ENCODE results near the gene SLC47A2.
"Not testable (repeated sequence)": the region's sequence is repeated elsewhere in the genome, so short reads cannot be mapped to it uniquely, and the experiment has no call there.

The SLC47A2 gene

DNA sequence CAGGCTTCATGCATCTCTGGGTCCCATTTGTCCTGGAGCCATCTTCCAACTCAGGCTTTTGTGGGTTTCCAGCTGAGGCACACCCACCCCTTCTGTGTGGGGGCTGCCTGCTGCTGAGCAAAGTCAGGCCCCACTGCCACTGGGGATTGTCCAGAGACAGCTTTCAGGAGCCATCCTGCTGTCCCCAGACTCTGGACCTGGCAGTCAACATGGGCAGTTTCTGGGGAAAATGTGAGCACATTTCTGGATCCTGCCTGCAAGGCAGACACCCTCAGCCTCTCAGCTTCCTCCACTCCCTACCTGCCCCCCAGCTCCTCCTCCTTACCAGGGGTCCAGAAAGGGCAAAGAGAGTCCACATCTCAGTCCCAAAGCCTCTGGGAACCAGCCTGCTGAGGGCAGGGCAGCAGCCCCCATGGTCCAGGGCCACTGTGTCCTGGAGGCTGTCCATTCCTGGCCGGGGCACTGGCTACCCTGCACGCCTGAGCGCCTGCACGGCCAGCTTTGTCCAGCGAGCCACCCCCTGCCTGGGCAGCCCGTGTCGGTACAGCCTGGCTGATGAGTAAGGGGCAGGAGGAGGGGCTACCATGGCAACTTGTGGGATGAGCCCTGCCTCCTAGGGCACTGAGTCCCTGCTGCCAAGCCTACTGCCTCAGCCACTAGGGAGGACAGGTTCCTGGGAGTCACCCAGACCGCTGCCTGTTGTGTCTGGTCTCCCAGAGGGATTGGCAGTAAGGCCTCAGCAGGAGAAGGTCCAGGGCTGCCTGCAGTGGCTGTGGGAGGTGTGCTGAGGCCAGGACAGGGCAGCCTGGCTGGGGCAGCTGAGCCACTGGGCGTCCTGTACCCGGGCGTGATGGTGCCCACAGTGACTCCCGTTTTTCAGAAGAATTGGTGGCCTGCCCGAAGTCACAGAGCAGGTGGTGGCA, at the start of gene SLC47A2:
Gene SLC47A2, minus strand, starts transcription at position 477 of the 923 bp plus-strand sequence. Its CDS starts 29 bp downstream, at position 448.
- DNase-seq: no peak

GRCh38 chr17:19766016-19766415, 49.6 kb upstream of the SLC47A2 start:
- no peak for DNase-seq

GRCh38 chr17:19763991-19764390, 47.6 kb upstream of the SLC47A2 start:
- DNase-seq: not testable (repeated sequence)

DNA sequence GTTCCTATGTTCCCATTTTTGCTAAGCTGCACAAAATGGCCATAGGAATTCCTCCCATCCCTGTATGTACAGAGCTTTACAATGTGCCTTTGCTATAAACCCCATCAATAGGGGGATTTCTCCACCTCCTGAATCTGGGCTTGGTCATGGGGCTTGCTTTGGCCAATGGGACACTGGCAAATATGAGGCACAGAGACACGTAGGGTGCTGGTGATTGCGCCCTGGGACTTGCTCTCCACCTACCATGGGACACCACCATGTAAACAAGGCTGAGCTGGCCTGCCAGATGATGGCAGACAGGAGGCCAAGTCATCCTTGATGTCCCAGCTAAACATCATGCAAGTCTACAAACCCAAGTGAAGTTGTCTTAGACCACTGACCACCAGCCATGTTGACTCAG, 47.0 kb upstream of the SLC47A2 start:
- no peak for DNase-seq

GRCh38 chr17:19762515-19762961, 46.2 kb upstream of the SLC47A2 start:
- DNase-seq: peak in 3 of 4 experiments; percentile 37 to 74 (median 48)

DNA sequence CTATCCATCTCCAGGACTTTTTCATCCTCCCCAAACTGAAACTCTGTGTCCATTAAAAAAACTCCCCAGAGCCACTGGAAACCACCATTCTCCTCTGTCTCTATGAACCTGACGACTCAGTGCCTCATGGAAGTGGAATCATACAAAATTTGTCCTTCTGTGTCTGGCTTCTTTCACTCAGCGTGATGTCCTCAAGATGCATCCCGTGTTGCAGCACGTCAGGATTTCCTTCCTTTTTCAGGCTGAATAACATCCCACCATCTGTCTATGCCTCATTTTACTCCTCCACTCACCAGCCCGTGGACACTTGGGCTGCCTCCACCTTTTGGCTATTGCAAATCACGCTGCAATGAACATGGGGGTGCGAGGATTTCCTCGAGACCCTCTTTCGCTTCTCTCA, 44.4 kb upstream of the SLC47A2 start:
- no peak for DNase-seq

GRCh38 chr17:19759568-19760549, 43.5 kb upstream of the SLC47A2 start:
- DNase-seq: no peak

DNA sequence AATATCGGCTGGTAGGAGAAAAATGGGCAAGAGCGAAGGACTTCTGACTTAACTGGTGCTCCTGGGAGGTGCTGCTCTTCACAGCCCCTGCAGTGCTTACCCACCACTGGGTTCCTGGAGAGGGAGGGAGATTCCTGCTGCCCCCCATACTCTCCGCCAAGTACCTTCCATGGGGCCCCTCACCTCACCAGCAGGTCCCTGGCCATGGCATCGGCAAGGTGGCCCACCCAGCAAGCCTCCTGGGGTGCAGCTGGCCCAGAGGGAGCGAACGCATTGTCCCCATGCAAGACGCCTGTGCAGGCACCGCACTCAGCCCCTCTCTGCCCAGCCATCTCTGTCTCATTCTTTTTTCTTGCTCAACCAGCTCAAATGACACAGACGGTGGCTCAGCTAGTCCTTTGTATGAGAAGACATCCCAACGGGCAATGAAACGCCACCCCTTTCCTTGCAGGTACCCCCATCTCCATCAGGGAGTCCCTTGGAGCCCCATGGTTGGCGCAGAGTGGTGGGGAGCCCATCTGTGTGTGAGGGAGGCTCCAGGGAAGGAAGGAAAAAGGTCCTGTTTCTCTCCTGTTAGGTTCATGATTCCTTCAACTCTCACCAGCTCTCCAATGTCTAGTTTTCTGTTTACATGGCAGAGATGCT, 41.3 kb upstream of the SLC47A2 start:
- DNase-seq: no peak

DNA sequence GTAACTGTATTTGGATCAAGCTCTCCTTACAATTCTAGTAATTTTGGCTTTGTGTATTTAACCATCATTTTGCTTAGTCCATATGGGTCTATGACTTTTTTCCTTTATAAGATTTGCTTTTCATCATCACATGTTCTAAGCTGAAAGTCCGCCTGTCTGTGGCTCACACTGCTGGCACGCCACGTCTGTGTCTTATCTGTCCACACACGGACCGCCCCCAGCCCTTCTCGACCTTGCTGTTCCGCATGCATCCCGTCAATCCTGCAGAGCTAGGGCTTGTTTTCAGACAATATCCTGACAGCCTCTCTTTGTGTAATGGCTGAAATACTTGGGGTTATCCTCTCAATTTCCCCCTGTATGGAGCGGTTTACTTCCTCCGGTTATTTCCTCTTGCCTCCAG, 40.2 kb upstream of the SLC47A2 start:
- DNase-seq: no peak

GRCh38 chr17:19755821-19756510, 39.6 kb upstream of the SLC47A2 start:
- DNase-seq: no peak

- DNase-seq: no peak
Measured at GRCh38 chr17:19755392-19755791, 39.0 kb upstream of the SLC47A2 start.

DNA sequence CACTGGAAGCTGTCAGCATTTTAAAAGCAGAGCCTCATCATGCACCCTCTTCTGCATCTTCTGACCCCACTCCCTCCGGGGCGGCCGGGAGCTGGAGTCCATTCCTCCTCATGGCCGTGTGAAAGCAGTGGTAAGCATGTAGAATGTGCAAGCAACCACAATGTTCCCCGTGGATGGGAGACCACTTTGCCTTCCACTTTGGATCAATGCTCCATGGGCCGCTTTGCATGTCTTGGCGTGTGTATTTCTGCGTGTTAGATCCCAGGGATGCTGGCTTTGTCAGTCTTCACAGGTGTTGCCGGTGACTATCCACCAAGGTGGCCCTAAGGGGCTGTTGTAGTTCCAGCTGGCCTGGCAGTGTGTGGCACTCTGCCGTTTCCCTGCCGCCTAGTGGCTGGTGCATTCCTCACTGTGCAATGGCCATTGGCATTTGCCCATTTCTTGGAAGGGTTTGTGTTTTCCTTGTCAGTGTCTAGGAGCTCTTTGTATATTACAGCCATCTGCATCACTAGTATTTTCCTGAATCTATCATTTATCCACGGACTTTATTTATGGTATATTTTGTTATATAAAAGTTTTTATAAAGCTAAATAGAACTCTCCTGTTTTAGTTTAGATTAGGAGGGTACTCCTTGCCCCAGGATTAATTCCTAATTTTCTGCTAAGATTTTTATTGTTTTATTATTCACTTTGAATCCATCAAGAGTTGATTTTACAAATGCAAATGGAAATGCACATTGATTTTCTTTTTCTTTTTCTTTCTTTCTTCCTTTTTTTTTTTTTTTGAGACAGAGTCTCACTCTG, 37.5 kb upstream of the SLC47A2 start:
- no peak for DNase-seq

DNA sequence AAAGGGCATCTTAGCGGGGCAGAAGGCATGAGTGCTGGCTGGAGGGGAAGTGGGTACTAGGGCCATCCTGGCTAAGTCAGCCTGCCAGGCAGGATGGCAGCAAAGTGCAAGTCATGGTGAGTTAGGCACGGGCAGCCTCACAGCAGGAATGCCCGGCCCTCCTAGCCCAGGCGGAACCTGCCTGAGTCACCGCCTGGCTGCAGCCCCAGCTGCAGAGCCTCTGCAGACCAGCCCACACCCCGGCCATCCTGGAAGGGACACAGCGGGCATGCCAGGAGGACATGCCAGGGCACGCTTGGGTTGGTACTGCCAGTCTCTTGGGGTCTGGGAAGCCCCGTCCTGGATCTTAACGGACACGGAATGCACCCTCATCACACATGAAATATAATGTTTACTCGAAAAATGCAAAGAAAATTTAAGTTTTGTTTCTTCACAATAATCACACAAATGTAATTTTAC, 36.7 kb upstream of the SLC47A2 start:
- DNase-seq: no peak

DNA sequence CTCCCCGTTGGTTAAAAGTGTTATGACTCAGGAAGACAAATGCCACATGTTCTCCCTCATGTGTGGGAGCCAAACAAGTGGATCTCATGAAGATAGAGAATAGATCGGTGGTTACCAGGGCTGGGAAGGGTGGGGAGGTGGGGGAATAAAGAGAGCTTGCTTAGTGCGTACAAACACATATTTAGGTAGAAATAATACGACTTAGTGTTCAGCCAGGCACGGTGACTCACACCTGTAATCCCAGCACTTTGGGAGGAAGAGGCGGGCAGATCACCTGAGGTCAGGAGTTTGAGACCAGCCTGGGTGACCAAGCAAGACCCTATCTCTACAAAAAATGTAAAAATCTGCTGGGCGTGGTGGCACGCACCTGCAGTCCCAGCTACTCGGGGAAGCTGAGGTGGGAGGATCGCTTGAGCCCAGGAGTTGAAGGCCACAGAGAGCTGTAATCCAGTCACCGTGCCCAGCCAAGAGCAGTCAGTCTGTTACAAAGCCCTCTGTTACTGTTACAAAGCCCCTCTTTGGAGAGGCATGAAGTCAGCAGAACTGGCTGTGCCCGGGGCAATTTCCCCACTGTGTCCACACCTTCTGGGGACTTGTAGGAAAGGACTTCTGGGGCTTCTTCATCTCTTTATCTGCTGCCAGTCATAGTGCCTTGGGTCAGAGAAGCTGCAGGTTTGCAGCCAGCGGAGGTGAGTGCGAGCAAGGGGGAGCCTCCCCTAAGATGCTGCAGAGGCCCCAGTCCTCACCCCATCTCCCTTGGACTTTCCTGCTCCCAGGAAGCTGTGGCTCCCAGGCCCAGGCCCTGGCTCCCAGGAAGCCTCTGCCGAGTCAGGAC, 36.0 kb upstream of the SLC47A2 start:
- no peak for DNase-seq

- DNase-seq: no peak
Measured at GRCh38 chr17:19750835-19751234, 34.5 kb upstream of the SLC47A2 start.

- DNase-seq: no peak
Measured at GRCh38 chr17:19750020-19750572, 33.7 kb upstream of the SLC47A2 start.

GRCh38 chr17:19748807-19749193, 32.4 kb upstream of the SLC47A2 start:
- DNase-seq: no peak

DNA sequence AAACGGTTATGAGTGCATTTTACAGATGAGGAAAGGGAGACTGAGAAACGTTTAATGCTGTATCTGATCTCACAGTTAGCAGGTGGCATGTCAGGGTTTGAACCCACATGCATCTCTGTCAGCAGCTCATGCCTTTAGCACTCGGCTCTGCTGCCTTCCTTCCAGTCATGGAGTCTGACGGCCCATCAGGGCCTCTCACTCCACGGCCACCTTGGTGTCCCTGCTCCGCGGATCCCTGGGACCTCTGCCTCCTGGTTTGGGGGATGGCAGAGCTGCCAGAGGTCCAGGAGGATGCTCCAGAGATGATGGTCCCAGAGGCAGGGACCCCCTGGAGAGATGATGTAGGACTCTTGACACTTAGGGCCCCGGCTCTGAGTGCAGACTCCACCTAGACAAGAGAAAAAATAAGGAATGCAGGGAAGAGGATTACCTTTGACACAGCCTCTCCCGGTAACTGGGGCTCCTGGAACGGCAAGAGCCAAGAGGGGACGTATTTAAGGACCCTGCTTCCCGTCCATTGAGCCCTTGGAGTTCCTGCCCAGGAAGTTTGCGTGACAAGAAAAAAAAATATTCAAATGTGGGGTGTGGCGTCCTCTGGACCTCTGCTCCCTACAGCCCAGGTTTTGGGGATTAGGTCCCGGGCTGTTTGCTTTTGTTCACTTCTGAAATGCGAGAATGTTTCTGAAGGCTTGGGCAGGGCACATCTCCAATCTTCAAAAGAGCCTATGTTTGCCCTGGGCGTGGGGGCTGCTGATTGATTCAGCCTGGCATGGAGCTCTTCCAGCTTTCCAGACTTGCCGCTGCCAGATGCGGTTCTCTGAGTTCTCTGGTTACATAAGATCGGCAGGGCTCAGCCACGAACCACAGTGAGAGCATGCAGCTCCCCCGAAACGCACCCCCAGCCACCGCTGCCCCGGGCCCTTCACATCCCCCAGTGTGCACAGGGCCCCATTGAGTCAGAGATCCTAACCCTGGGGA, 31.7 kb upstream of the SLC47A2 start, which contains the start of gene ALDH3A1:
Gene ALDH3A1, minus strand, starts transcription at position 470 of the 978 bp plus-strand sequence. CDS start 3,169 bp downstream, outside the sequence.
- no peak for DNase-seq
